Activated CD4-positive, alpha-beta memory T cell treated with anti-CD3 and anti-CD28 coated beads, Interleukin-2, amount 10 ng/mL, durations not matched to agents 7 days and 5 days (primary cell): Measurements from ENCODE around the gene RTN4. TPM values are rescaled to one million over a fixed set of nuclear protein-coding genes. Genes with fewer than 3 reads are reported as not detected.
A peak's percentile ranks its signal among the peaks of the same experiment; 100 is the strongest.

Source experiments
- CTCF ChIA-PET: fragments of 350-600 bp; sonication (Branson Sonifier 250); formaldehyde crosslinking; loops from one replicate; lab custom pipeline; 2021; ENCODE audit warnings: antibody characterized with exemption, inconsistent platforms; lab: Charles Lee
- POLR2A ChIA-PET: fragments of 350-600 bp; sonication (Branson Sonifier 250); formaldehyde crosslinking; loops from one replicate; lab custom pipeline; 2021; ENCODE audit warnings: antibody characterized with exemption; lab: Charles Lee
- DNase-seq: peaks from one replicate; pipeline ENCODE4 v3.0.0-alpha.2; 2020
- H3K27ac Mint-ChIP-seq: one replicate; pipeline ENCODE4 v1.8.0; 2021; ENCODE audit warnings: mild to moderate bottlenecking, mixed read lengths
- H3K27me3 Mint-ChIP-seq: one replicate; pipeline ENCODE4 v1.8.0; 2021; ENCODE audit warnings: mixed read lengths
- H3K36me3 Mint-ChIP-seq: one replicate; pipeline ENCODE4 v1.8.0; 2021; ENCODE audit warnings: low read depth, mixed read lengths
- H3K4me1 Mint-ChIP-seq: one replicate; pipeline ENCODE4 v1.8.0; 2021; ENCODE audit warnings: mixed read lengths
- H3K4me3 Mint-ChIP-seq: one replicate; pipeline ENCODE4 v1.8.0; 2021; ENCODE audit warnings: mild to moderate bottlenecking, mixed read lengths
- H3K9me3 Mint-ChIP-seq: one replicate; pipeline ENCODE4 v1.8.0; 2021; ENCODE audit warnings: mixed read lengths
- total RNA-seq, 2 experiments: library from RNA; stranded (reverse); gene quantifications; one replicate each; pipeline ENCODE4 v1.2.3, GENCODE V29; 2021

RTN4 gene
- total RNA-seq, 2 experiments from 2014 or later: 90.1 to 92.4 TPM

- Mint-ChIP-seq H3K4me1 (peaks cover 4% of the 10 kb centered on the region), H3K36me3 (no peaks in the 10 kb centered on the region), H3K4me3 (no peak overlapping the region), H3K27ac (peak overlapping the region; percentile 23), H3K9me3 (no peaks in the 10 kb centered on the region), H3K27me3 (no peaks in the 10 kb centered on the region)
- DNase-seq: no peak
- ChIA-PET CTCF (no interaction called here), POLR2A (no interaction called here)
Observed at GRCh38 chr2:54945391-54946219, 104.6 kb downstream of the RTN4 start.

DNA sequence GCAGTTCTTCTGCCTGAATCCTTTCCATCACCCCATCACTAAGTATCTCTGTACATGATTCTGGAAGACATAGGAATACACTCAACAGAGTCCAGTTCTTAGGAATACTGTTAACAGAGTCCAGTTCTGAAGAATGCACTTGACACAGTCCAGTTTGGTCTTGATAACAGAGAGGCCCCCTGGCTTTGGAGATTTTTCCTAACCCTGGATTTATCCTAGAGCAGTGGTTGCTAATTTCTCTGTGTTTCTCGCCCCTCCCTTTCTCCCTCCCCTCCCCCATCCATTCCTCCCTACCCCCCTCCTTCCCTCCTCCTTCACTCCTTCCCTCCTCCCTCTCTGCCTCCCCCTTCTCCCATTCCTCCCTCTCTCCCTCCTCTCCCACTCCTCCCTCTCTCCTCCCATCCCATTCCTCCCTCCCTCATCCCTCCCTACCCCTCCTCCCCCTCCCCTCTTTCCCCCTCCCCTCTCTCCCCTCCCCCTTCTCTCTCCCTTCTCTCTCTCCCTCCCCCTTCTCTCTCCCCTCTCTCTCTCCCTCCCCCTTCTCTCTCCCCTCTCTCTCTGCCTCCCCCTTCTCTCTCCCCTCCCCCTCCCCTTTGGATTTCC, 105.4 kb downstream of the RTN4 start:
- CTCF ChIA-PET: no interaction called here
- POLR2A ChIA-PET: no interaction called here
- DNase-seq: no peak
- Mint-ChIP-seq H3K4me1 (peaks cover 4% of the 10 kb centered on the region), H3K27ac (no peak overlapping the region), H3K9me3 (no peaks in the 10 kb centered on the region), H3K36me3 (no peaks in the 10 kb centered on the region), H3K4me3 (no peak overlapping the region), H3K27me3 (no peaks in the 10 kb centered on the region)

DNA sequence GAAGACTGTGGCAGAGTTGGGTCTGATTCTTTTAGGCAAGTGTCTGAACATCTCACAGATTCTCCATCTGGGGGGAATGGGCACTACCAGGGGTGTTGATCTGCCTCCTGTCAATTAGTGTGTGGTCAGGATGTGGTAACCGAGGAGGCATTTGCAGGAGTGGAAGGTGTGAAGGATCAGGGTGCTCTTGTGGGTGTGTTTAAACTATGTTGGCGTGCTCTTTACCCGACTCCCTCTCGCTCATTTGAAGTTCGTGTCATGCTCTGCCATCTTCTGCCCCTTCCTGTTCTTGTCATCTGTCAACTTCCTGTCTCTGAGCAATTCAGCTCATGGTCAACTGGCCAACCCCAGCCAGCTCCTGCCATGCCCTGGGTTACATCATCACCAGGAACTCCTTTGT, 107.9 kb downstream of the RTN4 start:
- peak; percentile 43 for DNase-seq
- H3K4me3 Mint-ChIP-seq: no peak overlapping the region
- peaks cover 8% of the 10 kb centered on the region for H3K9me3 Mint-ChIP-seq
- H3K4me1 Mint-ChIP-seq: peaks cover 4% of the 10 kb centered on the region
- ChIA-PET POLR2A (no interaction called here), CTCF (no interaction called here)
- H3K36me3 Mint-ChIP-seq: no peaks in the 10 kb centered on the region
- H3K27me3 Mint-ChIP-seq: no peaks in the 10 kb centered on the region
- H3K27ac Mint-ChIP-seq: no peak overlapping the region

DNA sequence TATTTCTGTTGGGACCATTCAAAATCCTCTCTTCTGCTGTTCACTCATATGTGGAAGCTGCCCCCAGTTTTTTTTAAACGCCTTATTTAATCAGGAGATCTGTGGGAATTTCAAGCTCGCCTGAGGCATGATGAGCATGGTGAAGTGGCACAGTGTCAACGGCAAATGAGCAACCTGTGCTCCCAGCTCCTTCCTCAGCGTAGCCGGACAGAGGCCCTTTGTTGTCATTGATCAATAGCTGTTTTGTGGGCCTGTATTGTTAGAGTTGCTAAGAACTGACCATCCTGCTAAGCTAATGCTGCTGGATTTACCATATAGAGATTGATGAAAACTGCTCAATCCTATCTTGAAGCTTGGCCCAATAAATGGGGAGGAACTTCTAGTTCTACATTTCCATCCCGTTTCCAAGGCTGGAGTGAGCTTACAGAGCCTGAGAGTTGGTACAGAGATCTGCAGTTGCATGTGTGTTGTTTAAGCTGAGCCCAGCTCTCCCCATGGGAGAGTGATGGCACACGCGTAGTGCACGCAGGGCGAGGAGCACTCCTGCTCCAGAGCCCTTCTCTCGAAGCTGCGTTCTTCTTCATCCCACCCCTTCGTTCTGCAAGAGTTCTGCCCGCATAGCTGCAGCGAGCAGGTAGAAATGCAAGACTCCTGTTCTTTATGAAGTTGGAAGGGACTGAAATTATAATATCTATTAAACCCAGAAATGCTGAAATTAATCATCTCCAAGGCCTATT, 108.8 kb downstream of the RTN4 start:
- no peaks in the 10 kb centered on the region for H3K27me3 Mint-ChIP-seq
- ChIA-PET CTCF (no interaction called here), POLR2A (no interaction called here)
- H3K4me1 Mint-ChIP-seq: peaks cover 4% of the 10 kb centered on the region
- no peak overlapping the region for H3K4me3 Mint-ChIP-seq
- no peak overlapping the region for H3K27ac Mint-ChIP-seq
- H3K9me3 Mint-ChIP-seq: peaks cover 8% of the 10 kb centered on the region
- no peak for DNase-seq
- H3K36me3 Mint-ChIP-seq: no peaks in the 10 kb centered on the region

DNA sequence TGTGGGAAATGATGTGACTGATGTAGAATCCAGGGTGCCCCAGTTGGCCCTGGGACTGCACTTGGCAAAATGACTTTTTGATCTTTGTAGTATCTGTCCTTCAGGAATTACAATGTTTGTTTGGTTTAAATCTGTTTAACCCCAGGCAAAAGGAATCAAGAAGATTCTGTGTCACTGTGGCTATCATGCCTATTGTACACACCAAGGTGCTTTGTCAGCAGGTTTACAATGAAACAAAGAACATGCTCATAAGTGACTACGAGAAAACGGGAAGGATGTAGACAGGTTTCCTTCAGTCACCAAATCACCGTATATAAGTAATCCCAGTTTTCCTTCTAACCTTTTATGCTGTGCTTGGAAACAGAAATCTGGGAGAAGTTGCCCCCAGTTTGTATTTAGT, 109.5 kb downstream of the RTN4 start:
- Mint-ChIP-seq H3K4me1 (peaks cover 4% of the 10 kb centered on the region), H3K4me3 (no peak overlapping the region), H3K9me3 (peaks cover 8% of the 10 kb centered on the region), H3K27ac (no peak overlapping the region), H3K27me3 (no peaks in the 10 kb centered on the region), H3K36me3 (no peaks in the 10 kb centered on the region)
- no peak for DNase-seq
- CTCF ChIA-PET: no interaction called here
- POLR2A ChIA-PET: no interaction called here

GRCh38 chr2:54939446-54940118, 110.7 kb downstream of the RTN4 start:
- ChIA-PET CTCF (no interaction called here), POLR2A (no interaction called here)
- no peak for DNase-seq
- Mint-ChIP-seq H3K27ac (no peak overlapping the region), H3K27me3 (no peaks in the 10 kb centered on the region), H3K4me3 (no peak overlapping the region), H3K4me1 (no peaks in the 10 kb centered on the region), H3K9me3 (peaks cover 8% of the 10 kb centered on the region), H3K36me3 (no peaks in the 10 kb centered on the region)

- Mint-ChIP-seq H3K4me1 (no peaks in the 10 kb centered on the region), H3K36me3 (no peaks in the 10 kb centered on the region), H3K9me3 (peaks cover 8% of the 10 kb centered on the region), H3K27ac (no peak overlapping the region), H3K4me3 (no peak overlapping the region), H3K27me3 (peaks cover 1% of the 10 kb centered on the region)
- no peak for DNase-seq
- CTCF ChIA-PET: interaction anchor here (1.2 kb wide), 1 partner anchor 36 kb away, joined by 3 read pairs; no protein-coding TSS in a partner anchor
- POLR2A ChIA-PET: no interaction called here
Observed at GRCh38 chr2:54936766-54937165, 113.5 kb downstream of the RTN4 start.

GRCh38 chr2:54935389-54935788, 114.9 kb downstream of the RTN4 start:
- POLR2A ChIA-PET: no interaction called here
- H3K27me3 Mint-ChIP-seq: peaks cover 1% of the 10 kb centered on the region

GRCh38 chr2:54931473-54931872, 118.8 kb downstream of the RTN4 start:
- Mint-ChIP-seq H3K27ac (no peak overlapping the region), H3K4me1 (no peaks in the 10 kb centered on the region), H3K36me3 (no peaks in the 10 kb centered on the region), H3K4me3 (no peak overlapping the region), H3K27me3 (peaks cover 1% of the 10 kb centered on the region), H3K9me3 (peaks cover 4% of the 10 kb centered on the region)
- no peak for DNase-seq
- POLR2A ChIA-PET: no interaction called here
- CTCF ChIA-PET: interaction anchor here (0.6 kb wide), 2 partner anchors 238 to 1291 kb away, joined by 3 read pairs; no protein-coding TSS in a partner anchor

More at GRCh38 chr2:54935389-54935788, 114.9 kb downstream of the RTN4 start:
- Mint-ChIP-seq H3K9me3 (peaks cover 8% of the 10 kb centered on the region), H3K36me3 (no peaks in the 10 kb centered on the region), H3K27ac (no peak overlapping the region), H3K4me1 (no peaks in the 10 kb centered on the region), H3K4me3 (no peak overlapping the region)
- no peak for DNase-seq
- CTCF ChIA-PET: no interaction called here

GRCh38 chr2:54928719-54929118, 121.5 kb downstream of the RTN4 start:
- no peak overlapping the region for H3K27ac Mint-ChIP-seq
- CTCF ChIA-PET: no interaction called here
- no peaks in the 10 kb centered on the region for H3K36me3 Mint-ChIP-seq
- no peak overlapping the region for H3K4me3 Mint-ChIP-seq
- no peaks in the 10 kb centered on the region for H3K4me1 Mint-ChIP-seq
- H3K9me3 Mint-ChIP-seq: peaks cover 4% of the 10 kb centered on the region
- DNase-seq: no peak
- peaks cover 7% of the 10 kb centered on the region for H3K27me3 Mint-ChIP-seq
- POLR2A ChIA-PET: interaction anchor here (0.9 kb wide), 1 partner anchor 9 kb away, joined by 3 read pairs; no protein-coding TSS in a partner anchor

DNA sequence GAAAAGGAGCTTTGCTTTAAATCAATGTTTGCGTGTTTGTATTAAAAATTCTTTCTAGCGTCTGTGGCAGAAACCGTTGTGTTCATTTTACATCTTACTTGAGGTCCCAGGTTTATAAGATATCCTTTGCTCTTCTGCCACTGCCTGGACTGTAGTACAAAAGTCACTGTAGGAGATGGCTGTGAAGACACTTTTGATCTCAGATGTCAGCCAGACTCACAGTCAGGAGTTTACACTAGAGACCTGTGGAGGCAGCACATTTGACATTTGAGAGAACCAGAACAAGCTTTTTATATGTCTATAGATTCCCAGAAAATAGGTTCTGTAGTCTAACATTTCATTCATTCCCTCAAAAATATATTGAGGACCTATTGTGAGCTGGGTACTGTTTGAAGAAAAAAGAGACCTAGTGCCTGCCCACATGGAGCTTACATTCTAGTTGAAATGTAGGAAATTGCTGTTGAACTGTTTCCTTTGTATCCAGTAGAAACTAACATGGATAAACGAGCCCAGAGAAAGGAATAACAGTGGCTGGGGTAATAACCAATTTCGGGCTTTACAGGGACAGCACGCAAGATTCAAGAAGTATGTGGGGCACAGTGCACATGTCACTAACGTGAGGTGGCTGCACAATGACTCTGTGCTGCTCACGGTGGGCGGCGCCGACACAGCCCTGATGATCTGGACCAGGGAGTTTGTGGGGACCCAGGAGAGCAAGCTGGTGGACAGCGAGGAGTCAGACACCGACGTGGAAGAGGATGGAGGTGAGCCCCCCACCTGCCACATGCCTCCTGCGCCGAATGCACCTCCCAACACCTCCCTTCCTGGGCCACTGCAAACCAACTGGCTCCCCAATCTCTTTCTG, 122.3 kb downstream of the RTN4 start:
- no peaks in the 10 kb centered on the region for H3K36me3 Mint-ChIP-seq
- H3K27ac Mint-ChIP-seq: no peak overlapping the region
- ChIA-PET CTCF (no interaction called here), POLR2A (interaction anchor here (0.9 to 1.1 kb wide), 2 partner anchors 10 to 24 kb away, joined by 3 read pairs; no protein-coding TSS in a partner anchor)
- no peaks in the 10 kb centered on the region for H3K4me1 Mint-ChIP-seq
- peaks cover 4% of the 10 kb centered on the region for H3K9me3 Mint-ChIP-seq
- H3K27me3 Mint-ChIP-seq: peaks cover 7% of the 10 kb centered on the region
- no peak overlapping the region for H3K4me3 Mint-ChIP-seq
- no peak for DNase-seq
